PC-9 (cell line): ENCODE results near the gene ACTRT2. TPM values are rescaled to one million over a fixed set of nuclear protein-coding genes. Genes with fewer than 3 reads are reported as not detected.

Experiments used
- BruUV-seq: library from RNA; stranded (reverse); fragments of 400-500 nt; replicated peaks from 2 replicates; lab custom pipeline; 2021; lab: Mats Ljungman, UMichigan
- CTCF ChIA-PET: fragments of 300-600 bp; sonication (Branson Sonifier 250); formaldehyde crosslinking; loops from one replicate; lab custom pipeline; 2022; ENCODE audit warnings: antibody characterized with exemption; lab: Charles Lee
- POLR2A ChIA-PET: fragments of 300-600 bp; sonication (Branson Sonifier 250); formaldehyde crosslinking; loops from one replicate; lab custom pipeline; 2022; ENCODE audit warnings: antibody characterized with exemption; ENCODE audit not compliant: unreplicated experiment; lab: Charles Lee
- DNase-seq, 2 experiments: peaks; one replicate each; pipeline versions ENCODE4 v3.0.0 to v3.0.0-alpha.2; 2015 to 2022; ENCODE audit warnings: mixed read lengths in 1 of 2
- H2AFZ ChIP-seq: fragments of 200-600 bp; sonication (generic); 2 replicates; pipeline ENCODE4 v1.8.1; 2017; ENCODE audit warnings: antibody characterized with exemption
- H3F3A ChIP-seq: fragments of 200-600 bp; sonication (generic); 2 replicates; pipeline ENCODE4 v1.8.1; 2017; ENCODE audit warnings: antibody characterized with exemption, mild to moderate bottlenecking, low read depth; ENCODE audit not compliant: insufficient read depth
- H3K27ac ChIP-seq: fragments of 200-600 bp; sonication (generic); 2 replicates; pipeline ENCODE4 v1.6.1; 2016; ENCODE audit warnings: mixed run types
- H3K27me3 ChIP-seq: fragments of 200-600 bp; sonication (generic); 2 replicates; pipeline ENCODE4 v1.6.1; 2016; ENCODE audit warnings: low read depth, mixed run types; ENCODE audit not compliant: insufficient read depth
- H3K36me3 ChIP-seq: fragments of 200-600 bp; sonication (generic); 2 replicates; pipeline ENCODE4 v1.6.1; 2016; ENCODE audit warnings: low read depth, mixed run types
- H3K4me1 ChIP-seq: fragments of 200-600 bp; sonication (generic); replicated peaks from 2 replicates; pipeline ENCODE4 v1.6.1; 2016; ENCODE audit warnings: mixed run types; ENCODE audit not compliant: insufficient read depth
- H3K4me2 ChIP-seq: fragments of 200-600 bp; sonication (generic); 2 replicates; pipeline ENCODE4 v1.6.1; 2017; ENCODE audit warnings: mixed run types
- H3K4me3 ChIP-seq: fragments of 200-600 bp; sonication (generic); 2 replicates; pipeline ENCODE4 v1.6.1; 2016; ENCODE audit warnings: mixed run types
- H3K79me2 ChIP-seq: fragments of 200-600 bp; sonication (generic); 2 replicates; pipeline ENCODE4 v1.6.1; 2017; ENCODE audit warnings: low read depth, mixed run types
- H3K9me2 ChIP-seq: fragments of 200-600 bp; sonication (generic); 2 replicates; pipeline ENCODE4 v1.8.1; 2017; ENCODE audit warnings: mild to moderate bottlenecking; ENCODE audit not compliant: insufficient read depth
- H3K9me3 ChIP-seq: fragments of 200-600 bp; sonication (generic); 2 replicates; pipeline ENCODE4 v1.8.1; 2016; ENCODE audit warnings: low read depth; ENCODE audit not compliant: insufficient read depth
- H4K20me1 ChIP-seq: fragments of 200-600 bp; sonication (generic); 2 replicates; pipeline ENCODE4 v1.8.1; 2017; ENCODE audit not compliant: insufficient read depth
- CTCF ChIP-seq: fragments of 200-600 bp; sonication (generic); conservative IDR thresholded peaks from 2 replicates; pipeline ENCODE4 v1.6.1; 2017; ENCODE audit warnings: mixed run types, antibody characterized with exemption, mild to moderate bottlenecking, moderate library complexity
- EZH2 ChIP-seq: fragments of 200-600 bp; sonication (generic); IDR thresholded peaks from 2 replicates; pipeline ENCODE4 v1.8.0; 2017; ENCODE audit warnings: antibody characterized with exemption, low read depth
- intact Hi-C: fragments of 100-400 bp; cut with micrococcal nuclease; formaldehyde crosslinking; loops from one replicate; pipeline ENCODE4 v1.10.0; 2022; ENCODE audit not compliant: unreplicated experiment
- total RNA-seq: library from RNA; stranded (reverse); gene quantifications from 2 replicates; pipeline ENCODE4 v1.2.3, GENCODE V29; 2021

ACTRT2 gene
- total RNA-seq, 1 experiment from 2014 or later, result not detected

- H3K27me3 ChIP-seq, result peaks cover 78% of the 10 kb centered on the region
- no peaks in the 10 kb centered on the region for H3K79me2 ChIP-seq
- TF ChIP-seq CTCF, result no peak
- no peak for TF ChIP-seq EZH2
- H4K20me1 ChIP-seq, result 0 out of 2 replicates have a peak, but pooled peaks cover 2% of the 10 kb centered on the region
- no peaks in the 10 kb centered on the region for H3F3A ChIP-seq
- H3K9me3 ChIP-seq, result no peaks in the 10 kb centered on the region
- intact Hi-C loops, result no loop called here
- no peaks in the 10 kb centered on the region for H3K36me3 ChIP-seq
- ChIA-PET CTCF (no interaction called here), POLR2A (no interaction called here)
- H3K4me2 ChIP-seq, result no peak overlapping the region
- H2AFZ ChIP-seq, result no peak overlapping the region
- H3K4me3 ChIP-seq, result no peak overlapping the region
- BruUV-seq, result no TSS peak
- DNase-seq, result no peak
- no peak overlapping the region for H3K27ac ChIP-seq
- no peaks in the 10 kb centered on the region for H3K4me1 ChIP-seq
- no peaks in the 10 kb centered on the region for H3K9me2 ChIP-seq
Observed at GRCh38 chr1:3060127-3060526, 38.9 kb downstream of the ACTRT2 start.

- ChIA-PET POLR2A (no interaction called here), CTCF (no interaction called here)
- H3K4me3 ChIP-seq, result no peak overlapping the region
- no peaks in the 10 kb centered on the region for H3K9me3 ChIP-seq
- peaks cover 76% of the 10 kb centered on the region for H3K27me3 ChIP-seq
- no peak overlapping the region for H3K4me2 ChIP-seq
- H3K79me2 ChIP-seq, result no peaks in the 10 kb centered on the region
- no peak for DNase-seq
- 0 out of 2 replicates have a peak, but pooled peaks cover 2% of the 10 kb centered on the region for H4K20me1 ChIP-seq
- intact Hi-C loops, result no loop called here
- H3K9me2 ChIP-seq, result no peaks in the 10 kb centered on the region
- TF ChIP-seq CTCF (no peak), EZH2 (no peak)
- H3K36me3 ChIP-seq, result no peaks in the 10 kb centered on the region
- no peak overlapping the region for H3K27ac ChIP-seq
- H3F3A ChIP-seq, result no peaks in the 10 kb centered on the region
- H3K4me1 ChIP-seq, result no peaks in the 10 kb centered on the region
- BruUV-seq, result no TSS peak
- H2AFZ ChIP-seq, result no peak overlapping the region
Observed at GRCh38 chr1:3060601-3061551, 39.6 kb downstream of the ACTRT2 start.

GRCh38 chr1:3061566-3061965, 40.3 kb downstream of the ACTRT2 start:
- POLR2A ChIA-PET, result no interaction called here
- H3K4me1 ChIP-seq, result no peaks in the 10 kb centered on the region
- peaks cover 69% of the 10 kb centered on the region for H3K27me3 ChIP-seq
- H3K4me2 ChIP-seq, result no peak overlapping the region
- 0 out of 2 replicates have a peak, but pooled peaks cover 2% of the 10 kb centered on the region for H4K20me1 ChIP-seq
- H3F3A ChIP-seq, result no peaks in the 10 kb centered on the region
- BruUV-seq, result no TSS peak
- H3K4me3 ChIP-seq, result no peak overlapping the region
- no peaks in the 10 kb centered on the region for H3K79me2 ChIP-seq
- no peaks in the 10 kb centered on the region for H3K36me3 ChIP-seq
- no peak for DNase-seq
- intact Hi-C loops, result no loop called here
- TF ChIP-seq CTCF, result no peak
- TF ChIP-seq EZH2, result no peak
- CTCF ChIA-PET, result no interaction called here
- no peaks in the 10 kb centered on the region for H3K9me2 ChIP-seq
- H2AFZ ChIP-seq, result no peak overlapping the region
- no peak overlapping the region for H3K27ac ChIP-seq
- no peaks in the 10 kb centered on the region for H3K9me3 ChIP-seq
